ENCODE results near the gene PATJ.

DNA sequence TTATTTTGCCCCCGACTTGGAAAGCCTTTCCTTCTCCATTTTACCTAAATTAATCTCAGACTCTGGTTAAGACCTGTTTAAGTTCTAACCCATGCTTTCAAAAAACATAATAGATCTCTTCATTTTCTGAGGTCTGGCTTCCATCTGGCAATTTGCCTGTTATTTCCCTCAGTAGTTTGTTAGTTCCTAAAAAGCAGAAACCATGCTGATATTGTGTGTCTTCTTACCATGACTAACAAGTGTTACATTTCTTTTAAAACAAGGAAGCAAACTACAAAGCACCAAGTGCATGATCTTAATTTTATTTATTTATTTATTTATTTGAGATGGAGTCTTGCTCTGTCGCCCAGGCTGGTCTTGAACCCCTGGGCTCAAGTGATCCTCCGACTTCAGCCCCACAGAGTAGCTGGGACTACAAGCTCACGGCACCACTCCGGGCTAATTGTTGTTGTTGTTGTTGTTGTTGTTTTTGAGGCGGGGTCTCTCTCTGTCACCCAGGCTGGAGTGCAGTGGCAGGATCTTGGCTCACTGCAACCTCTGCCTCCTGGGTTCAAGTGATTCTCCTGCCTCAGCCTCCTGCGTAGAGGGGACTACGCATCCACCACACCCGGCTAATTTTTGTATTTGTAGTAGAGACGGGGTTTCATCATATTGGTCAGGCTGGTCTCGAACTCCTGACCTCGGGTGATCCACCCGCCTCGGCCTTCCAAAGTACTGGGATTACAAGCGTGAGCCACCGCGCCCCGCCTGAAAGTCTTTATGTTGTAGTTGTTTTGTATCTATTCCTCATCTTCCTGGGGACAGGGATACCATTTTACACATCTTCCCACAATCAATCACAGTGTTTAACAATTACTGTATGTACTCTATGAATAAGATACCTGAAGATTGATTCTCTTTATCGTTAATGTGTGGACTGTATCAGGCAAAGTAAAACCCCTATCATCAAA lies 1.3 kb upstream of the PATJ start:
- TF ChIP-seq, protein P1, sequence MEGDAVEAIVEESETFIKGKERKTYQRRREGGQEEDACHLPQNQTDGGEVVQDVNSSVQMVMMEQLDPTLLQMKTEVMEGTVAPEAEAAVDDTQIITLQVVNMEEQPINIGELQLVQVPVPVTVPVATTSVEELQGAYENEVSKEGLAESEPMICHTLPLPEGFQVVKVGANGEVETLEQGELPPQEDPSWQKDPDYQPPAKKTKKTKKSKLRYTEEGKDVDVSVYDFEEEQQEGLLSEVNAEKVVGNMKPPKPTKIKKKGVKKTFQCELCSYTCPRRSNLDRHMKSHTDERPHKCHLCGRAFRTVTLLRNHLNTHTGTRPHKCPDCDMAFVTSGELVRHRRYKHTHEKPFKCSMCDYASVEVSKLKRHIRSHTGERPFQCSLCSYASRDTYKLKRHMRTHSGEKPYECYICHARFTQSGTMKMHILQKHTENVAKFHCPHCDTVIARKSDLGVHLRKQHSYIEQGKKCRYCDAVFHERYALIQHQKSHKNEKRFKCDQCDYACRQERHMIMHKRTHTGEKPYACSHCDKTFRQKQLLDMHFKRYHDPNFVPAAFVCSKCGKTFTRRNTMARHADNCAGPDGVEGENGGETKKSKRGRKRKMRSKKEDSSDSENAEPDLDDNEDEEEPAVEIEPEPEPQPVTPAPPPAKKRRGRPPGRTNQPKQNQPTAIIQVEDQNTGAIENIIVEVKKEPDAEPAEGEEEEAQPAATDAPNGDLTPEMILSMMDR (IDR thresholded peaks at IDR 0.05; ENCODE audit: extremely low read depth in 1 of 2, insufficient read depth in 1 of 2, low read depth in 1 of 2, low read length in 2 of 2) = no peak
- TF ChIP-seq POLR2AphosphoS5 (IDR thresholded peaks at IDR 0.05; ENCODE audit: insufficient read depth, low read depth, low read length) (no peak), POLR2A (IDR thresholded peaks at IDR 0.05; ENCODE audit: low read depth, low read length) (no peak)

Measured in endothelial cell of umbilical vein (primary cell).